Karpas-422 (cell line): ENCODE results near the gene DCN. TPM values are rescaled to one million over a fixed set of nuclear protein-coding genes. Genes with fewer than 3 reads are reported as not detected.

Source experiments
- DNase-seq: peaks from one replicate; pipeline ENCODE4 v3.0.0-alpha.2; 2015
- H2AFZ ChIP-seq: fragments of 200-600 bp; sonication (generic); 2 replicates; pipeline ENCODE4 v1.6.1; 2014; ENCODE audit warnings: antibody characterized with exemption, low read length, mixed read lengths
- H3K27ac ChIP-seq: fragments of 200-600 bp; sonication (generic); 2 replicates; pipeline ENCODE4 v1.5.1; 2014; ENCODE audit warnings: mild to moderate bottlenecking, low read length, moderate library complexity
- H3K27me3 ChIP-seq: fragments of 200-600 bp; sonication (generic); 2 replicates; pipeline ENCODE4 v1.6.1; 2014; ENCODE audit warnings: low read length, mixed read lengths
- H3K36me3 ChIP-seq: fragments of 200-600 bp; sonication (generic); 2 replicates; pipeline ENCODE4 v1.6.1; 2014; ENCODE audit warnings: low read length, mixed read lengths; ENCODE audit not compliant: insufficient read depth
- H3K4me1 ChIP-seq: fragments of 200-600 bp; sonication (generic); 2 replicates; pipeline ENCODE4 v1.6.1; 2014; ENCODE audit warnings: mild to moderate bottlenecking, low read length, mixed read lengths
- H3K4me2 ChIP-seq: fragments of 200-600 bp; sonication (generic); 2 replicates; pipeline ENCODE4 v1.6.1; 2014; ENCODE audit warnings: low read length, low read depth, mild to moderate bottlenecking; ENCODE audit not compliant: poor library complexity, severe bottlenecking
- H3K4me3 ChIP-seq: fragments of 200-600 bp; sonication (generic); 2 replicates; pipeline ENCODE4 v1.5.1; 2014; ENCODE audit warnings: mild to moderate bottlenecking, antibody characterized with exemption, low read length, mixed read lengths
- H3K79me2 ChIP-seq: fragments of 200-600 bp; sonication (generic); 2 replicates; pipeline ENCODE4 v1.6.1; 2014; ENCODE audit warnings: mild to moderate bottlenecking, low read length, mixed read lengths
- H3K9ac ChIP-seq: fragments of 200-600 bp; sonication (generic); 2 replicates; pipeline ENCODE4 v1.6.0; 2014; ENCODE audit warnings: low read length
- H3K9me2 ChIP-seq: fragments of 200-600 bp; sonication (generic), shearing (Covaris generic); replicated peaks from 2 replicates; pipeline ENCODE4 v1.6.0; 2014; ENCODE audit warnings: mild to moderate bottlenecking, low read length, moderate library complexity; ENCODE audit not compliant: insufficient read depth
- H3K9me3 ChIP-seq: fragments of 300-700, 200-600 bp; sonication (generic); 2 replicates; pipeline ENCODE4 v1.6.1; 2014; ENCODE audit warnings: low read length, mixed read lengths
- H4K20me1 ChIP-seq: fragments of 200-600 bp; sonication (generic); 2 replicates; pipeline ENCODE4 v1.6.1; 2014; ENCODE audit warnings: mild to moderate bottlenecking, antibody characterized with exemption, low read length, low read depth; ENCODE audit not compliant: insufficient read depth
- total RNA-seq: library from RNA; depleted of rRNA; stranded (reverse); fragments of >200 nt; shearing (Covaris generic); gene quantifications from 2 replicates; pipeline ENCODE4 v1.2.3, GENCODE V29; 2014; ENCODE audit warnings: low replicate concordance

The DCN gene
- total RNA-seq, 1 experiment from 2014 or later: 1,580 TPM

- Histone ChIP-seq H3K79me2 (no peaks in the 10 kb centered on the region), H3K4me2 (no peak within 1 kb of the TSS), H3K9me3 (no peaks in the 10 kb centered on the region), H2AFZ (no peak within 1 kb of the TSS), H3K27me3 (no peaks in the 10 kb centered on the region), H3K9me2 (no peaks in the 10 kb centered on the region), H3K27ac (no peak within 1 kb of the TSS), H3K4me1 (no peaks in the 10 kb centered on the region), H3K4me3 (no peak within 1 kb of the TSS), H3K36me3 (no peaks in the 10 kb centered on the region), H4K20me1 (no peaks in the 10 kb centered on the region), H3K9ac (no peak within 1 kb of the TSS)
- DNase-seq: no peak
Measured at GRCh38 chr12:91111366-91112325, 71.0 kb downstream of the DCN start, which contains the start of gene LUM. Gene LUM, minus strand, starts transcription at chr12:91111494. Its CDS starts 2,515 bp downstream, at chr12:91108979.

DNA sequence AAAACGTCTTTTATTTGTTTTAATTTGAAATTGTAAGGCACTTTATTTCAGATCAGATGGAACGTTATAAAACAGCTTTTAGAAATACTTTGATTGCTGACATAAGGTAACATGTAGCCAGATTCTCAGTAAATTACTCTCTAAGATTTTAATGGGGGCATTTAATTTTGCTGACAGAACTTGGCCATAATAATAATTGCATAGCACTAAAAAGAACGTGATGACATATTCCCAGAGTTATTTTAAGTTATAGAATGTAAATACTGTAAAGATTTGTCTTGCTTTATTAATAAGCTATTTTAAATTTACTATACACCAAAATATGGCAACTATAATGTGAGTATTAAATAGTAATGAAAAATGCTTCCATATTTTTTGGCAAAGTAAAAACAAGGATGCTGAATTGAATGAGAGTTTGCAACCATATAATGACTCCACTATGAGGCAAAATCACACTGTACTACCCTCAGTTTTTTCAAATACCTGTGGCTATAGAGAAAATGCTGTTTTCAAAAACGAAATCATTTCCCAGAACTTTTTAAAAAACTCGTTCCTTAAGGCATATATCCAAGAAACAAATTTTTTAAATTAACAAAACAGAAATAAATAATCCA lies 72.2 kb downstream of the DCN start:
- Histone ChIP-seq H3K4me1 (no peaks in the 10 kb centered on the region), H4K20me1 (no peaks in the 10 kb centered on the region), H3K9ac (no peak overlapping the region), H3K9me3 (no peaks in the 10 kb centered on the region), H3K27me3 (no peaks in the 10 kb centered on the region), H3K79me2 (no peaks in the 10 kb centered on the region), H3K4me3 (no peak overlapping the region), H3K27ac (no peak overlapping the region), H3K4me2 (no peak overlapping the region), H3K9me2 (no peaks in the 10 kb centered on the region), H2AFZ (no peak overlapping the region), H3K36me3 (no peaks in the 10 kb centered on the region)
- no peak for DNase-seq

DNA sequence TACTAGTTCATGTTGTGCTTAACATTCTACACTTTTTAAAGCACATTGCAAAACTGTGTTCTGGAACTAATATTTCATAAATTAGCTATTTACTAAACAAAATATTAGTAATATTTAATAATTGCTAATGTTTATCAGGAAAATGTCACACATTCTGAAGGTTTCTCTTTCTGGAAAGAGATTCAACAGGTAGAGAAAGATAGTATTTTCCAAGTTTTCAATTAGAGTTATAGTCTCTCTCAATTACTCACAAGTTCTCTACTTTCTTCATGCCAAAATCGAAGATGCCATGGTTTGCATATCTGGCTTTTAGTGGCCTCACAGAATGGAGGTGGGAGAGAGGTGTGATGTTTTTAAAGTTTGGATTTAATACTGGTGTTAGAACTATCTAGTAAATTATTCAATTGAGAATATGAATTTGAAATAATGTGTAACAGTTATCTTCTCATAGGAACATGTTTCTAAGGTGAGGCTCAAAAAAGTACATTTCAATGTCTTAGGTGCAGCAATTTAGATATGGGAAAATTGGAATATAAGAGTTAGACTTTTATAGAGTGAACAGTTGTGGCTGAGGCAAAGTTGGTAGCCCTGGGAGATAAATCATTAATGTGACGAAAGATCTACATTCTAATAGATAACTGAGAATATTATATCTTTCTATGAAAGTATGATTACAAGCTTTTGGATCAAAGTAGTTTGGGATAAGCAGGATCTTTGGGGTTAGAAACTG lies 72.9 kb downstream of the DCN start:
- no peak for DNase-seq
- Histone ChIP-seq H3K9ac (no peak overlapping the region), H2AFZ (0 out of 2 replicates have a peak overlapping the region, but pooled peaks have one; percentile 51)

DNA sequence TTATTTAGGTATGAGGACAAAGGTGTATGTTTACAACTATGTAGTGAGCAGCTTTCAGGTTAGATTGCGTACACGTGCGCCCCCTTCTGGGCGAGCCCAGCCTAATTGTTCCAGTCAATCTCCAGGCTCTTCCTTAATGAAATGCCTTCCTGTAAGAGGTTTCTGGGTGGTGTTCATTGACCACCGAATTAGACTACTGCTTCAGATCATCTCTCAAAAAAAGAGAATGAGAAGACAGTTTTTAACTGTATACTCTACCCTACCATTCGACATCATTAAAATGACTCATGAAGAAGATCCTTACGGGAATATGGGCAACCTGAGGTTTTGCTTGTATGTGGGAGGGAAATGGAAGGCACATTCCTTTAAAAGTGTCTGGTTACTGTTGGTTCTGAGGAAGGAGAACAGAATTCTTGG lies 73.5 kb downstream of the DCN start:
- Histone ChIP-seq H3K27me3 (no peaks in the 10 kb centered on the region), H2AFZ (0 out of 2 replicates have a peak overlapping the region, but pooled peaks have one; percentile 51), H3K4me2 (no peak overlapping the region), H3K9me2 (no peaks in the 10 kb centered on the region), H3K36me3 (no peaks in the 10 kb centered on the region), H3K27ac (no peak overlapping the region), H3K79me2 (no peaks in the 10 kb centered on the region), H3K4me1 (no peaks in the 10 kb centered on the region), H4K20me1 (no peaks in the 10 kb centered on the region), H3K9me3 (no peaks in the 10 kb centered on the region), H3K4me3 (no peak overlapping the region), H3K9ac (no peak overlapping the region)
- DNase-seq: peak; percentile 85

More for the DNA sequence above, 72.9 kb downstream of the DCN start:
- Histone ChIP-seq H3K27ac (no peak overlapping the region), H3K79me2 (no peaks in the 10 kb centered on the region), H4K20me1 (no peaks in the 10 kb centered on the region), H3K36me3 (no peaks in the 10 kb centered on the region), H3K4me3 (no peak overlapping the region), H3K4me2 (no peak overlapping the region), H3K9me3 (no peaks in the 10 kb centered on the region), H3K4me1 (no peaks in the 10 kb centered on the region), H3K9me2 (no peaks in the 10 kb centered on the region), H3K27me3 (no peaks in the 10 kb centered on the region)

- peaks cover 6% of the 10 kb centered on the region for H3K4me1 ChIP-seq
- H4K20me1 ChIP-seq: no peaks in the 10 kb centered on the region
- H3K27me3 ChIP-seq: no peaks in the 10 kb centered on the region
- no peaks in the 10 kb centered on the region for H3K9me3 ChIP-seq
- DNase-seq: no peak
- H2AFZ ChIP-seq: no peak overlapping the region
- H3K27ac ChIP-seq: no peak overlapping the region
- H3K36me3 ChIP-seq: no peaks in the 10 kb centered on the region
- no peak overlapping the region for H3K4me2 ChIP-seq
- H3K9me2 ChIP-seq: no peaks in the 10 kb centered on the region
- H3K4me3 ChIP-seq: no peak overlapping the region
- H3K9ac ChIP-seq: no peak overlapping the region
- H3K79me2 ChIP-seq: no peaks in the 10 kb centered on the region
Measured at GRCh38 chr12:91108196-91108755, 74.3 kb downstream of the DCN start.

- H3K4me3 ChIP-seq: no peak overlapping the region
- no peak for DNase-seq
- H3K4me2 ChIP-seq: no peak overlapping the region
- H3K9ac ChIP-seq: no peak overlapping the region
- peaks cover 7% of the 10 kb centered on the region for H3K4me1 ChIP-seq
- no peak overlapping the region for H2AFZ ChIP-seq
- H3K79me2 ChIP-seq: no peaks in the 10 kb centered on the region
- H3K36me3 ChIP-seq: no peaks in the 10 kb centered on the region
- no peak overlapping the region for H3K27ac ChIP-seq
- H3K9me3 ChIP-seq: no peaks in the 10 kb centered on the region
- no peaks in the 10 kb centered on the region for H3K27me3 ChIP-seq
- H3K9me2 ChIP-seq: no peaks in the 10 kb centered on the region
- H4K20me1 ChIP-seq: no peaks in the 10 kb centered on the region
Measured at GRCh38 chr12:91106283-91106682, 76.3 kb downstream of the DCN start.

GRCh38 chr12:91105807-91106206 lies 76.8 kb downstream of the DCN start:
- Histone ChIP-seq H3K27ac (no peak overlapping the region), H2AFZ (no peak overlapping the region), H3K79me2 (no peaks in the 10 kb centered on the region), H3K9me3 (no peaks in the 10 kb centered on the region), H3K36me3 (no peaks in the 10 kb centered on the region), H3K4me1 (peaks cover 7% of the 10 kb centered on the region), H3K9me2 (no peaks in the 10 kb centered on the region), H4K20me1 (no peaks in the 10 kb centered on the region), H3K9ac (no peak overlapping the region), H3K4me3 (no peak overlapping the region), H3K27me3 (no peaks in the 10 kb centered on the region), H3K4me2 (no peak overlapping the region)
- no peak for DNase-seq
